Suppressor macrophage (primary cell): Measurements from ENCODE around the gene FZD10.

Experiments
- DNase-seq, 4 experiments: peaks; one replicate each; pipeline ENCODE4 v3.0.0-alpha.2; 2020 to 2022

FZD10 gene

DNA sequence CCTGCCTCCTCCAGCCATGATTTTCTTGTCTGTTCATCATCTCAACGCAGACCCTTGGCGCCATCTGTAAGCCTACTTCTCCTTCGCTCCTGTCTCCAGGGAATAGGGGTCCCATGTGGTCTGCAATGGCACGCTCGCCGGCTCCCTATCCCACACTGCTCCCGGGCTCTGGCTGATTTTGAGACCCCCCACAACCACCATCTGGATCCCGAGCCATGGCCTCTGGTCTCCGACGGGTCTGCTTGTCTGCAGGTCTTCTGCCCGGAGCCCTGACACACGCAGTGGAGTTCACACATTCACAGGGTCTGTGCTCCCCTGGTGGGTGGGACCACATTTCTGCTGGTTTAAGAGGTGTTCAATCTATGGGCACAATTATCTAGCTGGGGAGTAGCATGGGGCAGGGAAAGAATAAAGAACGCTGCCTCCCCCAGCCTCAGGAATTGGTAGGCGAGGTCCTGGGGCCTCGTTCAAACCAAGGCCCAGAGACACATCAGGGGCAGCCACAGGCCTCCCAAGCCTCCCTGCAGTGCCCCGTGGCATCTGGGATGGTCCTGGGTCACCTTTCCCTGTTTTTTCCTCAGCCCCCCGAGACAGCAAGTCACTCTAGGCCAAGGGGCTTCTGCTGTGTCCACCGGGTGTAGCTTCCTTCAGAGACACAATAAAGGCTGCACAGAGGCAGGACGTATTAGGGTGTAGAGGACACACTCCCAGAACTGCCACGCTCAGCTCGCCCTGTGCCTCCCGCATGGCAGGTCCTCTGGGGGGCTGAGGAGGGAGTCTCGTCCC lies 21.5 kb downstream of the FZD10 start:
- no peak for DNase-seq

DNA sequence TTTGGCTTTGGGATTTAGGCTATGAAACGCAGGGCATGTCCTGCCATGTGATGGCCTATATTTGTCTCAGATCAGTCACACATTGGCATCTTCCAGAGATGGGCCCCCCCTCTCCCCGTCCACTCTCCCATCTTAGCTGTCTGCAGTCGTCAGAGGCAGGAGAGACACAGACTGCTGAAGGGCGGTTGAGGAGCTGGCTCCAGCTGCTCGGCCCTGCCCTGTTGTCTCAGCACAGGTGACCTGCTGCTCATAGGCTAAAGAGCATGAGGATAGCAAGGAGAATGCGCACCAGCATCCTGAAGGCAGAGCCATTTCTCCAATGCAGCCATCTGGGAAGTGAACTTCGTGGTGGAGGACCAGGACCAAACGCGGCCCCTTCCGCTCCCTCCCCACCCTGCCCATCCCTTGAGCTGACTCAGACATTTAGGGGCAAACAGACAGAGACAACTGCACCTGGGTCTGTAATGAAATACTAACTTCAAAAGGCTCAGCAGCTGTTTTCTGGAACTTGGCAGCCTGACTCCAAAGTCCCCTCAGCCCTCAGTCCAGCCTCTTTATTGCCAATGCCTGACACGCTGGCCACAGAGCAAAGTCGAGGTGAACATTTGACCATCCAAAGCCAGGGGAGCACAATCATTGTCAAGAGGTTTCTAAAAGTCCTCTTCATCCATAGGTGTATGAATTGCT lies 22.3 kb downstream of the FZD10 start:
- DNase-seq, result no peak

DNA sequence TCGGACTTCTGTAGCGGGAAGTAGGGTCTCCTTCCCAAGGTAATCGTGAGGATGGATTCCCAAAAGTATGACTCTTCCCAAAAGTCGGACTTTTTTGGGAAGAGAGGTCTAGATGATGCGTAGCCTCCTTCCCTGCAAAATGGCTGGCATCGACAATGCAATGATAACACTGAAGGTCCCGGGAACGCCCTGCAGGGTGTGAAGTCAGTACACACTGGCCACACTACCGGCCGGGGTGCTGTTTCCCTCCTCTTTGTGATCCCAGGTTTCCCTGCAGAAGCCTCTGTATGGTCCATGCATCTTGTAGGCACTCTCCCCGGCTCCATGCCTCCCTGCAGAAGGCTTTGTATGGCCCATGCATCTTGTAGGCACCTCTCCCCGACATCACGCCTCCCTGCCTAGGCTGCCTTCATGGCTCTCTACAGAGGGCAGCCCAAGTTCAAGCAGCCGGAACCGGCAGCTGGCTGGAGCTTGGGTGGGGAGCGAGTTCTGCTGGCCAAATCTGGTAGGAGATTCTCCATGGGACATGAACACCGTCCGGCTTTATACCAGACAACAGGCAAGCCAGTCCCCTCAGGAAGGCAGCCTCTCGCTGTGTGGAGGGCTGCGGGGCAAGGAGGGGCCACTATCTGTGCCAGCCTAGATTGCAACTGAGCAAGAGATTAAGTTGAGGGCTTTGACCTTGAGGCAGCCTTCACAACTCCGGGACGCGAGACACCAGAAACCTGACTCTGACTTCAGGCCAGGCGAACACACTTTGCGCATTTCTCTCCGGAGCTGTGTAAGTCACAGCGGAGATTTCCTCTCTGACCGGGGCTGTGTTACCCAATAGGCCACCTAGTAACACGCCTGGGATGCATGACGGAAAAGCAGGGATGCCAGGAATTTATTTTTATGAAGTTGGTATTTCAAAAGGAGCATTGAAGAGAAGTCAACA lies 23.5 kb downstream of the FZD10 start:
- no peak for DNase-seq

DNA sequence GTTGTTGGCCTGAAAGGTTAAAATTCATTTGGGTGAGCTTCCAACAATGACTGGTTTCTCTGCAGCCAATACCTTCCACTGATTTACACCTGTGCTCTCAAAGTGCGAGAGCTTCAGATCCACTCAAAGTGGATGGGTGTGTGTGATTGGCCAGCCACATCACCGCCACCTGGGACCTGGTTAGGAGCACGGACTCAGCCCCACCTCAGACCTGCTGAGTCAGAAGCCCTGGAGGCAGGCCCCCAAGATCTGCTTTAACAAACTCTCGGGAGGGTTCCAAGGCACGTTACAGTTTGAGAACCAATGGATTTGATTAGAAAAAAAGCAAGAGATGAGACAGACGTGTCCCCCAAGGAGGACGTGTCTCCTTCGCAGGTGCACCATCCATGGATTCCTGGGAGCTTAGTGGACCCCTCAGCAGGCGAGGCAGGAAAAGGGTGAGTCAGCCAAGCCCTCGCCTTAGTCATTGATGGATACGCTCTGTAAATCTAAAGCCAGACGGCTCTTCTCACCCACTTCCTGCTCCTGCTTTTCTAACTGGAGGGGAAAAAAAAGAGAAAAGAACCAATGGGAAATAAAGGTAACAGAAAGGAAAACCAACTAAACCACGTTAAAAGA lies 24.5 kb downstream of the FZD10 start:
- DNase-seq, result no peak

DNA sequence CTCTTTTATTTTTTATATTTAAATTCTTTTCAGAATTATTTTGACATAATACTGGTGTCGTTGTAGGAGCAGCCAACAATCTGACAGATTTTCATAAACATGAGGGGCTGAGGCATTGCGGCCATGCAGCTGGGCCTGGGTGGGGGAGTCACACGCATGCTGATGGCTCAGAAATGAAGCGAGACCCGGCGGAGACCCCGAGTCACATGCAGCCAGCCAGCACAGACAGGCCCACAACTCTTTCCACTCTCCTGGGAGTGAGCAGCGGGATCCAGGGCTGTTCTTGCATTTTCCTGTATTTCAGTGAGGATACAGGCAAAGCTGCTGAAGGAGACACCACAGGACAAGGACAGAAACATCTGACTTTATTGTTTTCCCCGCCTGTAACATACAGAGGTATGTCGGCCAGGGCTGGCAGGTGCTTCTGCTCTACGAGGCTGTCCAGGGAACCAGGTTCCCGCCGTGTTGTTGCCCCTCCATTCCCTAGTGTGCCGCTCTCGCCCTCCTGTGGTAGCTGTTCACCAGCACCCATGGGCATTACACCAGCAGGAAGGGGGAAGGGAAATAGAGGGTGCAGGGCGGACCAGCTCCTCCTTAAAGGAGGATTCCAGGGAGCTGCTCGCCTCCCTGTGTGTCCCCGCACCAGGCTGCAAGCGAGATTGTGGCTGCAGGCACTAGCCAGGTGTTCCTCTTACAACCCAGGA lies 30.5 kb downstream of the FZD10 start:
- DNase-seq, result no peak

DNA sequence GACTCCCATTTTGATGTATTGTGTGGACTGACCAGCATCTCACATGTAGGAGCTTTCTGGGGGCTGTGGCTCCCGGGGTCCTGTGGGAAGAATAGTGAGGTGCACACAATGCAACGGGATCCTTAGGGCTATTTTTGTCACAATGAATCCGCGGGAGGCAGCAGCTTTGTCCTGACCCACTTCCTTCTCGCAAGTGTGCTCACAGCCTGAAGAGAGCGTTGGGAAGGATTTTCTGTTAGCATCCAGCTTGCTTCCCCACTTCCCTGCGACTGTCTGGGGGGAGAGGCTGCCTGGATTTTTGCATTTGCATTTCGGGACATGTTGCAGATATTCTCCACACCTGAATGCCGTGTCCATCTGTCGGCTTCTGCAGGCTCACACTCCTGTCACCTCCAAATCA lies 31.9 kb downstream of the FZD10 start:
- no peak for DNase-seq

DNA sequence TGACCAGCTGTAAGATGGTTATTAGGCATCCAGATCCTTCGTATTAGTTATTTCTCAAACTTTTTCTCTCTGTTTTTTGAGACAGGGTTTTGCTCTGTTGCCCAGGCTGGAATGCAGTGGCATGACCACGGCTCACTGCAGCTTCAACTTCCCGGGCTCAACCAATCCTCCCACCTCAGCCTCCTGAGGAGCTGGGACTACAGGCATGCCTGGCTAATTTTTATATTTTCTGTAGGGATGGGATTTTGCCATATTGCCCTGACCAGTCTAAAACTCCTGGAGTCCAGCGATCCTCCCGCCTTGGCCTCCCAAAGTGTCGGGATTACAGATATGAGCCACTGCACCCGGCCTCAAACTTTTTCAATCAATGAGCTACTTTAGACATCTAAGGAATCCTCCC lies 33.1 kb downstream of the FZD10 start:
- no peak for DNase-seq

DNA sequence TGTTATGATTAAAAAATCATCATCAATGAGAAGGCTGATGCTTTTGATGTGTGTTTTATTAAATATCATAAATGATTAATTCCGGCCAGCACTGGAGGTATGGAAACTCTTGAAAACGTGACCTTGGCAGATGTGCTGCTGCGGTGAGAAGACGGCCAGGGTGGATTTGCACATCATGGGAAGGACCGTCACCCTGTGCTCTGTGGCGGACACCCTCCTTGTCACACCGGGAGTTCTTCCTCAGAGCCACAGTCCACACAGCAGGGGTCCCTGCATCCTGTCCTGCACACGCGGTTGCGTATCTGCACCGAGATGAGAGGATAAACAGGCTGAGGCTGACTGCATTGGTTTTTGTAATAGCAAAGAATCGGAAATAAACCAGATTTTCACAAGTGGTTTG lies 33.5 kb downstream of the FZD10 start:
- DNase-seq, result no peak

DNA sequence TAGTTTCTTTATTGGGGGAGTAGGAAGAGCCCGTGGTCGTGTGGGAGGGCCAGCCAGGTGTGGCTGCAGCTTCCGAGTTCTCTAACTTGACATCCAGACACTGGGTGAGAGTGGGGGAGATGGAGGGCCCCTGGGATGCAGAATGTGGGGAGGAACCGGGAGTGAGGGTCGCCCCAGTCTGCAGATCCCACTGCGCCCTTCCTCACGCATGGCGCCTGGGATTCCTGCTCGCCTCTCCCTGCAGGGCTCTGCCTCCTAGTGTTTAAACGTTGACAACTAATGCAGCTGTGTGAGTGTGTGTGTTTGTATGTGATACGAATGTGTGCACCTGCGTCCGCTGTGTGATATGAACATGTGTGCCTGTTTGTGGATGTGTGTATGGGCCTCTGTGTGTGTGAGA lies 34.6 kb downstream of the FZD10 start:
- no peak for DNase-seq

DNA sequence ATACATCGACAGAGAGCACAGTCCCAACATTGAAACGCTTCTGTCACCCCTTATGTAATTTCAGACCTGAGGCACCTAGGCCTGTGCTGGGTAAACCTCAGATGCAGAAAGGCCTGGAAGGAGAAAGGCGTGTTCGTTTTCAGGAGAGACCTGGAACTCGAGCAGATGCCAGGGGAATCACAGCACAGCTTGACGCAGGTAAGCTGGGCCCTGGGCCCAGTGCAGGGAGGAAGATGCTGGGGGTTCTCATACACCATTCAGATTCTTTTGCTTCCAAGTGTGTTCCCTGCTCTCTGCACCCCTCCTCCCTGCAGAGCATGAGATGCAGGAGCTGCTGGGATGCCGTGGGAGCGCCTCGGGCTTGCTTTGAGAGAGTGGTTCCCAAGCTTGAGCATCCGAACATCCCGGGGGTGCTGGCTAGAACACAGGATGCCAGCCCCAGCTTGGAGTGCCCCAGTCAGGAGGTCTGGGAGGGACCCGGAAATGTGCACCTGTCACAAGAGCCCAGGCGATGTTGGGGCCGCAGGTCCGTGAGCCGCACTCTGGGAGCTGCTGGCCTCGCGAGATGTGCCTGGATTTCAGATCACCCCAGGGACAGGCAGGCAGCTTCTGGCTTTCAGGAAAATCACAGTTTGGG lies 35.9 kb downstream of the FZD10 start:
- DNase-seq, result no peak

DNA sequence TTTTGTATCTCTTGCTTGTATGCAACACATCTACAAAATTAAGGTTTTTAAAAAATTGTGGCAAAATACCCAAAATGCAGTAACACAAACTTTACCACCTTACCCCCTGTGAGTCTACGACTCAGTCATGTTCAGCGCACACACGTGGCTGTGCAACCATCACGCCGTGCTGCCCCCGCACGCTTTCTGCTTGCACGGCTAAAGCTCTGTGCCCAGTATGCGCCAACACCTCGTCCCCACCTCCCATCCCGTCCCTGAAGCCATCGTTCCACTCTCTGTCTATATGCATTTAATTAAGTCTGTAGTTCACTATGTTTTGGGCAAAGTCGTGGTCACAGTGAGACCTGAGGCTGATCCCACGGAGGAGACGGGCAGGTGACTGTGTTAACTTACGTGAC lies 36.4 kb downstream of the FZD10 start:
- DNase-seq, result no peak

DNA sequence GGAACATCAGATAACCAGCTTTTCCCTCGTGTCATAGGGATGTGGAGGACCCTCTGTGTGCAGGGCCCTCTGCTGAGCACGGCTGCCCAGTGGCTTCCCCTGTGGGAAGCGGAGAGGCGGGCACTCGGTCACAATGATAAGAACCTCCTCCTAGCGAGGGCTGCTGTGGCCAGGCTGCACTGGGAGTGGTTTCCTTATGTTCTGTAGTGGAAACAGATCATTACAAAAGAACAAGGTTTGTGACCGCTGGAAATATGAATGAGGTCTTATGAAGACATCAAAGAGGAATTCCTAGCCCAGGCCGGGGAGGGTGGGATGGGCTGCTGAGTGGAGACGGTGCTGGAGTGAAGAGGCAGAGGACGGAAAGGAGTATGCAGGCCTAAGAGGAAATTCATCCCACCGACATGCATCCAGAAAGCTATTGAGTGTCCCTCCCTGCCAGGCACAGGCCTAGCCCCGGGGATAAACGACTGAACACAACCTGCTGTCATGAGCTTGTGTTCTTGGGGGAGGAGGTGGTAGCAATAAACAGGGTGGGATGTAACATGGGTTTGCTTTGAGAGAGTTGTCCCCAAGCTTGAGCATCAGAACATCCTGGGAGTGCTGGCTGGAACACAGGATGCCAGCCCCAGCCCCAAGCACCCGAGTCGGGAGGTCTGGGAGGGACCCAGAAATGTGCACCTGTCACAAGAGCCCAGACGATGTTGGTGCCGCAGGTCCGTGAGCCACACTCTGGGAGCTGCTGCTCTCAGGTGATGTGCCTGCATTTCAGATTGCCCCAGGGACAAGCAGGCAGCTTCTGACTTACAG lies 37.5 kb downstream of the FZD10 start:
- no peak for DNase-seq

DNA sequence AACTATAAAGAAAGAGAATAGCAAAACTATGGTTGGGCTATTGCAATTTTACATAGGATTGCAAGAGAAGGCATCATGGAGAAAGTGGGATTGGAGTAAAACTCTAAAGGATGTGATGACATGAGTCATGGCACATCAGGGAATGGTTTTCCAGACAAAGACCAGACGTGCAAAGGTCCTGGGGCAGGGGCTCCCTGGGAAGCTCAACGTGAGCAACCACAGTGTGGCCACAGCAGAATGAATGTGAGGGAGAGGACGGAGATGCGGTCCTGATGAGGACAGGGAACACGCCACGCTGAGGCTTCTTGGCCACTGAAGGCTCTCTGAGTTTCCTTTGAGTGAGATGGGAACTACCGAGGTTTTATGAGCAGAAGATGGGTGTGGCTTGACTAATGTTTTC lies 38.2 kb downstream of the FZD10 start:
- DNase-seq, result no peak

DNA sequence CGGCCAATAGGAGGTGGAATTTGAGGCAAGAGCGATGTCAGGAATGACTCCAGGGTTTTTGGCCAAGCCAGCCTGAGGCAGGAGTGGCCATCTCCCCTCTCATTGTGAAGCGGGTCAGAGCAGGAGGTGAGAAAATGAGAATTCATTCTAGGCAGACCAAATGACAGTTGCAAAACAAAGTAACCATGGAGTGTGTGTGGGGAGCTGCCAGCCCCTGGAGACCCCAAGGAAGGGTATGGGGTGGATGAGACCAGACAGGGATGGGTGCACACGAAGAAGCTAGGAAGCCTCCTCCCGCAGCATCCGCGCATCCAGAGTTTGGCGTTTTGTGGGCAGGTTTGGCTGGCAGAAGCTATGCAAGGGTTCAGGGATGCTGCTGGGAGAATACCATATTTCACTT lies 38.8 kb downstream of the FZD10 start:
- no peak for DNase-seq

DNA sequence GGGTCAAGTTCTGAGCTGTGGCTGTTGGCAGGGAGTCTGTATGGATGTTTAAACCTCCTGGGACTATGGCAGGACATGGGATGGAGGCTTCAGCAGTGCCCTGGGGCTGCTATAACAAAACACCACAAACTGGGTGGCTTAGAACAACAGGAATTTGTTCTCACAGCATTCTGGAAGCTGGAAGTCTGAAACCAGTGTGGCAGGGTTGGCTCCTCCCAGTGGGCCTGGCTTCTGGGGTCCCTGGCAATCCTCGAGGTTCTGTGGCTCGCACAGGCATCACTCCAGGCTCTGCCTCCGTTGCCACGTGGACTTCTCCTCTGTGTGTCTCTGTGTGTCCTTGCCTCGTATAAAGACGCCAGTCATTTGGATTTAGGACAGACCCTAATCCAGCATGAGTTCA lies 39.9 kb downstream of the FZD10 start:
- no peak for DNase-seq

DNA sequence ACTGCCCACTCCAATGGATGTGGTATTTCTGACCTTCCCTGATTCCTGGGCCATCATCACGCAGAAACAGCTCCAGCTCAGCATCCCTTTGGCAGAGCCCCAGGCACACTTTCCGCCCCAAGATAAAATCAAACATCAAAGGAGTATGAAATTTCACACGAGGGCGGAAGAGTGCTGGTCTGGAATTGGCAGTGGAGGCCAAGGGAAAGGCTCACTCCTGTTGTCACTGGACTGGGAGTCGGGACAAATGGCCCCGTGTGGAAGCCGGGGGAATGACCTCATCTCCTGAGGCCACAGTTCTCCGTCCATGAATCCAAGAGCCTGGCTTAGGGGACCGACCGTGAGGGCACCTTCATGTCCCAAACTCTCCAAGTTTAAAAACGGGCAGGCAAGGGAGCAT lies 40.9 kb downstream of the FZD10 start:
- DNase-seq, result no peak

DNA sequence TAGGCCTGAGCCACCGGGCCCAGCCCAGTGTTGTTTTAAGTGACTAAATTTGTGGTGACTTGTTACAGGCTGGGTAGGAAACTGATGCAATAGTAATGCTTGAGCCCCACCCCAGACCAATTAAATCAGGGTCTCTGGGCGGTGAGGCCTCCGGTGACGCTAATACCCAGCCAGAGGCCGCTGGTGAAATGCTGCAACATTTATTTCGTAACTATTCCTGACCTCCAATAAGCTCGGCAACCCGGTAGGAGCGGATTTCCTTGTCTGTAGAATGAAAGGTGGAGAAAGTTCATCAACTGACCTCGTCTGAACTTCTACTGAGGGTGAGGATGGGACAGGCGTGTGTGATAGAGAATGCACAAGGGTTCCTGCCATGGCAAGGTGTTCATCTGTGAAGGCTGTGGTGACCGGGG lies 42.3 kb downstream of the FZD10 start:
- DNase-seq, result no peak

DNA sequence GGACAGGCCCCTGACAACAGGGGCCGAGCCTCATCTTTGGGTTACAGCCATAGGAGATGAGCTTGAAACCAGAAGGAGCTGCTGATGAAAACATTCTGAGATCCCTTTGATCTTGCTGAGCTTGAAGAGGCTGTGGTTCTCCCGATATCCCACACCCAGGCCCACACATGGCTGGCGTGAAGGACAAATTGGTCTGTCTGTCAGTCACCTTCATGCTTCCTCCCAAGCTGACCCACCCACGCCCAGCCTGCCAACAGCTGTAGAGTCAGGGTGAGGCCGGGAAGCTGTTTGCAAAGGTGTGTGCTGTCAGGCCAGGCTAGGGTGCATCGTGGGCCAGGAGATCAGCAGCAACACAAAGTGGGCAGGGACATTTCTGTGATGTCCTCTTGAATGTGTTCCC lies 43.2 kb downstream of the FZD10 start:
- no peak for DNase-seq

DNA sequence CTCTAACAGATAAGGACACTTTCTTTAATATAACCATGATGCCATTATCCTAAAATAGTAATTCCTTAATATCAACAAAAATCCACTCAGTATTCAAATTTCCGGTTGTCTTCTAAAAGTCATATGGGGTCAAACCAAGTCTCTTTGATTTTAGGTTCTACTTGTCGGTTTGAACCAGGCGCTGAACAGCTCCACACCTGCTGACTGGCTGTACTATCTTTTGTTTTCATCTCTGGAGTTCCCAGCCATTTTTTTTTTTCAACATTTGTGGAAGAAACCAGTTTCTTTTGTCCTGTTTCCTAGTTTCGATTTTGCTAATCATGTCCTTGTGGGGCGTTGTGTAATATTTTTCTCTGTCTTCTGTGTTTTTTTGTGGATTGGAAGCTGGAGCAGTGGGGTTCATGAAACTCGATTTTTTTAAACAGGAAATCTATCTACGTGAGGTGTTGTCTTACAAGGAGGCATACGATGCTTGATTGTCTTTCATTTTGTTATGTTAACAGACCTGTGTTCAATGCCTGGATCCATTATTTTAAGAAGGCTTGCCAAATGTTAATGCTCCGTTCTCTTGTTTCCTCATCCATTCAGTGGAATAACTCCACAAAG lies 50.2 kb downstream of the FZD10 start:
- DNase-seq, result no peak

DNA sequence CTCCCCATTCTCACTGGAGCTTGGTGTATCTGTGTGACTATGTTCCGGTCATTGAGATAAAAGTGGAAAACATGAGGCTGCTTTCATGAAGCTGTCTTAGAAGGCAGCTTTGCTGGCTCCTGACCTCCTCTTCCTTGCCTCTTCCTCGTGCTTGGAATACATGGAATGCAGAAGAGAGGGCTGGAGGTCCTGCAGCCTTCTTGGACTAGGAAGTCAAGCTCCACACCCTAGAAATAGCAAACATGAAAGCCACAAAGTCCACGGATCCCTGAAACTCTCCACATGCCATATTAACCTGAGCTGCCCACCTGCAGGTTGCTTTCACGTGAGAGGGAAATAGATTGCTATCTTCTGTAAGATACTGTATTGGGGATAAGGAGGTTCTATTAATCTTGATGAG lies 51.0 kb downstream of the FZD10 start:
- DNase-seq, result no peak
